ENCODE measurements around the gene TMEM184C. TPM values are rescaled to one million over a fixed set of nuclear protein-coding genes. Genes with fewer than 3 reads are reported as not detected.

Gene TMEM184C
- total RNA-seq, 1 donor from 2014 or later, result 39.7 TPM

DNA sequence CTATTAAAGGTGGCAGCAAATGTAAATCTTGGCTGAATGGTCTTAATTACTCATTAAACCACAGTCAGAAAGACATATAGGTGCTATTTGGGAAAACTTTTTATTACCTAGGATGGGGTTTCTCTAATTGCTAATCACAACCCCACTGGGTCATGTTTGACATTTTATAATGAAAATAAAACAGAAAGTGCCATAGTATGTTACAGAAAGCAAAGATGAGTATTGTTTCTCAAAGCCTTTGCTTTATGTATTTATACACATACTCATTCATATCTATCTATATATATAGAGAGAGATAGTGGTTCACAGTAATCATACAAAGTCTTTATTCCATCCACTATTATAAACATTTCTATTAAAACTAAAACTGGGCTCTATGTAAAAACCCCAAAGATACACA, 18.2 kb downstream of the TMEM184C start:
- Mint-ChIP-seq H3K4me3 (ENCODE audit: unreplicated experiment) (no peak overlapping the region), H3K27me3 (ENCODE audit: unreplicated experiment) (no peaks in the 10 kb centered on the region), H3K4me1 (ENCODE audit: unreplicated experiment) (peaks cover 16% of the 10 kb centered on the region), H3K27ac (ENCODE audit: unreplicated experiment) (no peak overlapping the region), H3K9me3 (ENCODE audit: unreplicated experiment) (peaks cover 7% of the 10 kb centered on the region), H3K36me3 (ENCODE audit: unreplicated experiment) (peaks cover 68% of the 10 kb centered on the region)
- no peak for DNase-seq (ENCODE audit: extremely low spot score, unreplicated experiment)
- TF ChIP-seq, protein P1, sequence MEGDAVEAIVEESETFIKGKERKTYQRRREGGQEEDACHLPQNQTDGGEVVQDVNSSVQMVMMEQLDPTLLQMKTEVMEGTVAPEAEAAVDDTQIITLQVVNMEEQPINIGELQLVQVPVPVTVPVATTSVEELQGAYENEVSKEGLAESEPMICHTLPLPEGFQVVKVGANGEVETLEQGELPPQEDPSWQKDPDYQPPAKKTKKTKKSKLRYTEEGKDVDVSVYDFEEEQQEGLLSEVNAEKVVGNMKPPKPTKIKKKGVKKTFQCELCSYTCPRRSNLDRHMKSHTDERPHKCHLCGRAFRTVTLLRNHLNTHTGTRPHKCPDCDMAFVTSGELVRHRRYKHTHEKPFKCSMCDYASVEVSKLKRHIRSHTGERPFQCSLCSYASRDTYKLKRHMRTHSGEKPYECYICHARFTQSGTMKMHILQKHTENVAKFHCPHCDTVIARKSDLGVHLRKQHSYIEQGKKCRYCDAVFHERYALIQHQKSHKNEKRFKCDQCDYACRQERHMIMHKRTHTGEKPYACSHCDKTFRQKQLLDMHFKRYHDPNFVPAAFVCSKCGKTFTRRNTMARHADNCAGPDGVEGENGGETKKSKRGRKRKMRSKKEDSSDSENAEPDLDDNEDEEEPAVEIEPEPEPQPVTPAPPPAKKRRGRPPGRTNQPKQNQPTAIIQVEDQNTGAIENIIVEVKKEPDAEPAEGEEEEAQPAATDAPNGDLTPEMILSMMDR (IDR thresholded peaks at IDR 0.05), result no peak

DNA sequence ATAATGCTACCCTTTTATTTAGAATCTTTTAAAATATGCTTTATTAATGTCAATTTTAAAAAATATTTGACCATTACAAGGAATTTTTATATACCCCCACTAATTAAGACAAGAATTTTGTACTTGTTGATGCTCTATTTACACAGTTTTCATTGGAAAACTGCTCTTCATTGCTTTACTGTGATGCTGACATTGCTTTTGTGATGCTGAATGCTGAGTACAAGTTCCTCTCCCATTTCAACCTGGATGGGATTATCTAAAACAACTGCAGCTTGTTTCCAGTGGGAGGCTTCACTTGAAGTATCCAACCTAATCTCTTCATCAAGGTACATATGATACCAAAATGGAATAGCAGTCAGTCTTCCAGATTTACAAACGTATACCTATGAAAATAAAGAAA, 21.2 kb downstream of the TMEM184C start:
- Mint-ChIP-seq H3K27ac (ENCODE audit: unreplicated experiment) (no peak overlapping the region), H3K9me3 (ENCODE audit: unreplicated experiment) (peaks cover 7% of the 10 kb centered on the region), H3K36me3 (ENCODE audit: unreplicated experiment) (peaks cover 59% of the 10 kb centered on the region), H3K27me3 (ENCODE audit: unreplicated experiment) (no peaks in the 10 kb centered on the region), H3K4me3 (ENCODE audit: unreplicated experiment) (no peak overlapping the region), H3K4me1 (ENCODE audit: unreplicated experiment) (peaks cover 14% of the 10 kb centered on the region)
- TF ChIP-seq, protein P1 (IDR thresholded peaks at IDR 0.05), result no peak
- no peak for DNase-seq (ENCODE audit: extremely low spot score, unreplicated experiment)

DNA sequence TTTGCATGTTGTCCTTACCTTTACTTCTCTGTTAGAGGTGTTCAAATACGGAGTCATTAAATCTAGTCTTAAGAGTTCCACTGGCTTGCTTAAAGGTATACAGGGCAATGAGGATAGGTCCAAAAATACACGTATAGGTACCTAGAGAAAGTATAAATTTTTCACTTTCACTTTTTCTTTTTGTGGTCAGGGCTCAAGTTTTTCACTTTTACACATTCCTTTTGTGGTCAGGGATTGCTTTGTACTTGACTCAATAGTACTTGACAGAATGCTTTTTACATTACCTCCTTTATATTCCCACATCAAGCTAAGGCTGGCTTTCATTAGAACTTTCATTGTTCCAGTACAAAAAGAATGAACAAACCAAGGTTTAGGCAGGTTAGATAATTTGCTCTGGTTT, 21.7 kb downstream of the TMEM184C start:
- Mint-ChIP-seq H3K27ac (ENCODE audit: unreplicated experiment) (no peak overlapping the region), H3K9me3 (ENCODE audit: unreplicated experiment) (peaks cover 7% of the 10 kb centered on the region), H3K27me3 (ENCODE audit: unreplicated experiment) (no peaks in the 10 kb centered on the region), H3K36me3 (ENCODE audit: unreplicated experiment) (peaks cover 55% of the 10 kb centered on the region), H3K4me3 (ENCODE audit: unreplicated experiment) (no peak overlapping the region), H3K4me1 (ENCODE audit: unreplicated experiment) (peaks cover 14% of the 10 kb centered on the region)
- DNase-seq (ENCODE audit: extremely low spot score, unreplicated experiment), result no peak
- TF ChIP-seq, protein P1 (IDR thresholded peaks at IDR 0.05), result no peak

GRCh38 chr4:147639388-147639787, 22.2 kb downstream of the TMEM184C start:
- peaks cover 7% of the 10 kb centered on the region for H3K9me3 Mint-ChIP-seq (ENCODE audit: unreplicated experiment)
- H3K36me3 Mint-ChIP-seq (ENCODE audit: unreplicated experiment), result peaks cover 52% of the 10 kb centered on the region
- TF ChIP-seq, protein P1 (IDR thresholded peaks at IDR 0.05), result no peak
- peak overlapping the region; percentile 7 for H3K27ac Mint-ChIP-seq (ENCODE audit: unreplicated experiment)
- no peak for DNase-seq (ENCODE audit: extremely low spot score, unreplicated experiment)
- no peak overlapping the region for H3K4me3 Mint-ChIP-seq (ENCODE audit: unreplicated experiment)
- H3K4me1 Mint-ChIP-seq (ENCODE audit: unreplicated experiment), result peaks cover 14% of the 10 kb centered on the region
- no peaks in the 10 kb centered on the region for H3K27me3 Mint-ChIP-seq (ENCODE audit: unreplicated experiment)

GRCh38 chr4:147640331-147640730, 23.1 kb downstream of the TMEM184C start:
- Mint-ChIP-seq H3K9me3 (ENCODE audit: unreplicated experiment) (peaks cover 7% of the 10 kb centered on the region), H3K27me3 (ENCODE audit: unreplicated experiment) (no peaks in the 10 kb centered on the region), H3K4me1 (ENCODE audit: unreplicated experiment) (peaks cover 14% of the 10 kb centered on the region), H3K36me3 (ENCODE audit: unreplicated experiment) (peaks cover 47% of the 10 kb centered on the region), H3K4me3 (ENCODE audit: unreplicated experiment) (no peak overlapping the region), H3K27ac (ENCODE audit: unreplicated experiment) (no peak overlapping the region)
- DNase-seq (ENCODE audit: extremely low spot score, unreplicated experiment), result no peak
- TF ChIP-seq, protein P1 (IDR thresholded peaks at IDR 0.05), result no peak
